ENCODE measurements around the gene COL4A3.

DNA sequence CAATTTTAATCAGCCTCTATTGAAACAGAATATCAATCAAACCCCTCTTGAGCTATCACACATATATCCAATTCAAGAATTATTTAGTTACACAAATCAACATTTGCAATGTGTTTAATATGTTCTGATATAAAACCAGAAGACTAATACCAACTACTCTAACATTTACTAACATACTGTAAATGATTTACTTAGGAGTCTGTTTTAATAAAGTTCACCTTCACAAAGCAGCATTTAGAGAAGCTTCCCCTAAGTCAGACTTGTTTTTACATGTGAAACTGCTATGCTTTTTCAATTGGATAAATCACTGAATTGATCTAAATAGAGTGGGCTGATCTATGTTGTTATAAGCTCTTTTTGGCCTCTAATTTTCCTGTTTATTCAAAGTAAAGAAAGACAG is 18.3 kb downstream of the COL4A3 start:
- TF ChIP-seq, protein P1, sequence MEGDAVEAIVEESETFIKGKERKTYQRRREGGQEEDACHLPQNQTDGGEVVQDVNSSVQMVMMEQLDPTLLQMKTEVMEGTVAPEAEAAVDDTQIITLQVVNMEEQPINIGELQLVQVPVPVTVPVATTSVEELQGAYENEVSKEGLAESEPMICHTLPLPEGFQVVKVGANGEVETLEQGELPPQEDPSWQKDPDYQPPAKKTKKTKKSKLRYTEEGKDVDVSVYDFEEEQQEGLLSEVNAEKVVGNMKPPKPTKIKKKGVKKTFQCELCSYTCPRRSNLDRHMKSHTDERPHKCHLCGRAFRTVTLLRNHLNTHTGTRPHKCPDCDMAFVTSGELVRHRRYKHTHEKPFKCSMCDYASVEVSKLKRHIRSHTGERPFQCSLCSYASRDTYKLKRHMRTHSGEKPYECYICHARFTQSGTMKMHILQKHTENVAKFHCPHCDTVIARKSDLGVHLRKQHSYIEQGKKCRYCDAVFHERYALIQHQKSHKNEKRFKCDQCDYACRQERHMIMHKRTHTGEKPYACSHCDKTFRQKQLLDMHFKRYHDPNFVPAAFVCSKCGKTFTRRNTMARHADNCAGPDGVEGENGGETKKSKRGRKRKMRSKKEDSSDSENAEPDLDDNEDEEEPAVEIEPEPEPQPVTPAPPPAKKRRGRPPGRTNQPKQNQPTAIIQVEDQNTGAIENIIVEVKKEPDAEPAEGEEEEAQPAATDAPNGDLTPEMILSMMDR (IDR thresholded peaks at IDR 0.05) = no peak
- TF ChIP-seq POLR2AphosphoS5 (IDR thresholded peaks at IDR 0.05) (no peak), POLR2A (IDR thresholded peaks at IDR 0.05) (no peak), EP300 (IDR thresholded peaks at IDR 0.05) (no peak)
